C4-2B (cell line): Measurements from ENCODE around the gene EZH1.

Source experiments
- CTCF ChIP-seq: fragments of 450-650 bp; conservative IDR thresholded peaks from 2 replicates; pipeline ENCODE4 v1.5.1; 2017; ENCODE audit warnings: mild to moderate bottlenecking
- ZFX ChIP-seq: fragments of 450-650 bp; IDR thresholded peaks from 2 replicates; pipeline ENCODE4 v1.6.1; 2017

GRCh38 chr17:42679492-42680330 lies 65.1 kb downstream of the EZH1 start:
- peak; percentile 56 for TF ChIP-seq CTCF
- TF ChIP-seq ZFX, result no peak
